ENCODE results near the gene PPP6R1.

The PPP6R1 gene

DNA sequence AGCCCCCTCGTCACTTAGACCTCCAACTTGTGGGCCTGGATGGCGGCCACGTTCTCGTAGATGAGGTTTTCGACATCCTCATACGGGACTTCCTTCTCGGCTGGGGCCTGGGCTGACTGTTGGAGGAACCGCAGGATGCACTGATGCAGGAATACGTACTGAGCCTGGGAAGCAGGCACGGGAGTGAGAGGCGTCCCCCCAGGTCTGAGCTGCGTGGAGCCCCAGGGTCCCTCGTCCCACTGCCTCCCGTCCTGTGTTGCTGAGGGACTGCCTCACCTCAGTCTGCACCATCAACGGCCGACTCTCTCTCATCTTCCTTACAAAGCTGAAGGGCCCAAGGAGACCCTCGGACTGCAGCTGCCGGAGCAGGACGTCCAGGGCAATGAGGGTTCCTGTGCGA, 77.1 kb downstream of the PPP6R1 start:
- DNase-seq (ENCODE audit: low spot score) = no peak
